Loucy (cell line): Measurements from ENCODE around the gene KCNH1.

Experiments
- H2AFZ ChIP-seq: fragments of 200-600 bp; sonication (generic); 2 replicates; pipeline ENCODE4 v1.6.0; 2016; ENCODE audit warnings: antibody characterized with exemption, mild to moderate bottlenecking, low read length, moderate library complexity
- H3F3A ChIP-seq: fragments of 200-600 bp; 2 replicates; pipeline ENCODE4 v1.6.0; 2016; ENCODE audit warnings: antibody characterized with exemption, low read depth, mild to moderate bottlenecking
- H3K27me3 ChIP-seq: fragments of 200-600 bp; sonication (generic); 2 replicates; pipeline ENCODE4 v1.6.1; 2014; ENCODE audit warnings: low read length, mild to moderate bottlenecking; ENCODE audit not compliant: insufficient read depth, poor library complexity, severe bottlenecking
- H3K36me3 ChIP-seq: fragments of 200-600 bp; sonication (generic); 2 replicates; pipeline ENCODE4 v1.6.1; 2016; ENCODE audit warnings: low read length; ENCODE audit not compliant: insufficient read depth
- H3K4me1 ChIP-seq: fragments of 200-600 bp; sonication (generic); 2 replicates; pipeline ENCODE4 v1.5.1; 2014; ENCODE audit warnings: low read length, mild to moderate bottlenecking; ENCODE audit not compliant: insufficient read depth, poor library complexity, severe bottlenecking
- H3K4me2 ChIP-seq: fragments of 200-600 bp; sonication (generic); 2 replicates; pipeline ENCODE4 v1.6.0; 2014; ENCODE audit warnings: antibody characterized with exemption, low read length, low read depth, mild to moderate bottlenecking; ENCODE audit not compliant: poor library complexity, severe bottlenecking
- H3K4me3 ChIP-seq: fragments of 200-600 bp; sonication (generic); 2 replicates; pipeline ENCODE4 v1.5.1; 2014; ENCODE audit warnings: low read length, mild to moderate bottlenecking, mixed read lengths; ENCODE audit not compliant: poor library complexity, severe bottlenecking
- H3K79me2 ChIP-seq: fragments of 200-600 bp; sonication (generic); 2 replicates; pipeline ENCODE4 v1.6.1; 2014; ENCODE audit warnings: low read length; ENCODE audit not compliant: insufficient read depth
- H3K9ac ChIP-seq: fragments of 200-600 bp; sonication (generic); 2 replicates; pipeline ENCODE4 v1.6.0; 2014; ENCODE audit warnings: mild to moderate bottlenecking, low read depth, low read length, moderate library complexity; ENCODE audit not compliant: poor library complexity, severe bottlenecking
- H3K9me2 ChIP-seq: fragments of 200-600 bp; sonication (generic); replicated peaks from 2 replicates; pipeline ENCODE4 v1.6.1; 2016; ENCODE audit warnings: low read depth, low read length, mixed read lengths
- H3K9me3 ChIP-seq: fragments of 200-600 bp; sonication (generic); 2 replicates; pipeline ENCODE4 v1.6.1; 2014; ENCODE audit warnings: mild to moderate bottlenecking, antibody characterized with exemption, low read length, low read depth; ENCODE audit not compliant: insufficient read depth
- H4K20me1 ChIP-seq: fragments of 200-600 bp; sonication (generic); 2 replicates; pipeline ENCODE4 v1.6.0; 2014; ENCODE audit warnings: antibody characterized with exemption, low read length, mild to moderate bottlenecking; ENCODE audit not compliant: insufficient read depth, poor library complexity, severe bottlenecking
- CTCF ChIP-seq: fragments of 200-600 bp; sonication (generic); conservative IDR thresholded peaks from 2 replicates; pipeline ENCODE4 v1.5.1; 2014; ENCODE audit warnings: mild to moderate bottlenecking, antibody characterized with exemption, low read length
- EZH2phosphoT487 ChIP-seq: fragments of 200-600 bp; IDR thresholded peaks from 2 replicates; pipeline ENCODE4 v1.6.1; 2018; ENCODE audit warnings: antibody characterized with exemption, mild to moderate bottlenecking, moderate library complexity, borderline replicate concordance

Gene KCNH1

GRCh38 chr1:210758761-210759160 lies 375.2 kb downstream of the KCNH1 start:
- Histone ChIP-seq H3K9me3 (no peaks in the 10 kb centered on the region), H3K27me3 (no peaks in the 10 kb centered on the region), H3K4me1 (peaks cover 16% of the 10 kb centered on the region), H3K36me3 (no peaks in the 10 kb centered on the region), H3K9me2 (no peaks in the 10 kb centered on the region), H3K4me2 (no peak overlapping the region), H3K9ac (no peak overlapping the region), H4K20me1 (no peaks in the 10 kb centered on the region), H3F3A (no peaks in the 10 kb centered on the region), H2AFZ (no peak overlapping the region), H3K79me2 (no peaks in the 10 kb centered on the region), H3K4me3 (no peak overlapping the region)
- no peak for TF ChIP-seq EZH2phosphoT487
- TF ChIP-seq CTCF, result no peak

GRCh38 chr1:210758261-210758660 lies 375.7 kb downstream of the KCNH1 start:
- no peak for TF ChIP-seq CTCF
- TF ChIP-seq EZH2phosphoT487, result no peak
- H3K4me3 ChIP-seq, result no peak overlapping the region
- H3K4me1 ChIP-seq, result peaks cover 16% of the 10 kb centered on the region
- no peak overlapping the region for H2AFZ ChIP-seq
- H3K4me2 ChIP-seq, result no peak overlapping the region
- H3K79me2 ChIP-seq, result no peaks in the 10 kb centered on the region
- H3K9ac ChIP-seq, result no peak overlapping the region
- H3K36me3 ChIP-seq, result no peaks in the 10 kb centered on the region
- H3K9me2 ChIP-seq, result no peaks in the 10 kb centered on the region
- no peaks in the 10 kb centered on the region for H3K9me3 ChIP-seq
- no peaks in the 10 kb centered on the region for H4K20me1 ChIP-seq
- H3F3A ChIP-seq, result no peaks in the 10 kb centered on the region
- H3K27me3 ChIP-seq, result no peaks in the 10 kb centered on the region

GRCh38 chr1:210757677-210758076 lies 376.3 kb downstream of the KCNH1 start:
- Histone ChIP-seq H2AFZ (no peak overlapping the region), H3K9me3 (no peaks in the 10 kb centered on the region), H3F3A (no peaks in the 10 kb centered on the region), H3K36me3 (no peaks in the 10 kb centered on the region), H3K4me2 (no peak overlapping the region), H3K27me3 (no peaks in the 10 kb centered on the region), H3K4me3 (no peak overlapping the region), H3K79me2 (no peaks in the 10 kb centered on the region), H3K4me1 (peaks cover 16% of the 10 kb centered on the region), H4K20me1 (no peaks in the 10 kb centered on the region), H3K9ac (no peak overlapping the region), H3K9me2 (no peaks in the 10 kb centered on the region)
- TF ChIP-seq EZH2phosphoT487 (no peak), CTCF (no peak)
